Measurements from ENCODE around the gene PVALB.

DNA sequence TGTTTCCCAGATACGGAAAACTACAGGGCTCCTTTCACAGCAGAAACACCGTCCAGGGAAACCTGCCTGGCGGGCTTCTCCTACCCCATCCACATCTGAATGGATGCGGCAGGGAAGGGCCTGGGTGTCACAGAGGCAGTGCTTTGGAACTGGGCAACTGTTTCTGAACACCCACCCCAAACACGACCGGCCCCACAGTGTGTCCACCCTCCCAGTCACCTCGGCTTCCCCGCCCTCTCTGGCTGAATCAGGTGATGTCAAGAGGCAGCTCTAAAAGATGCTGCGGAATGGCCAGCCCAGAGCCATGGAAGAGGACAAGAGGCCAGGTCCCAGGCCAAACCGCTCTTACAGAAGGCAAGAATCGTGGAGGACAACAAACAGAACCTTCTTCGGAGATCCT is 62.9 kb downstream of the PVALB start:
- TF ChIP-seq, protein P1, sequence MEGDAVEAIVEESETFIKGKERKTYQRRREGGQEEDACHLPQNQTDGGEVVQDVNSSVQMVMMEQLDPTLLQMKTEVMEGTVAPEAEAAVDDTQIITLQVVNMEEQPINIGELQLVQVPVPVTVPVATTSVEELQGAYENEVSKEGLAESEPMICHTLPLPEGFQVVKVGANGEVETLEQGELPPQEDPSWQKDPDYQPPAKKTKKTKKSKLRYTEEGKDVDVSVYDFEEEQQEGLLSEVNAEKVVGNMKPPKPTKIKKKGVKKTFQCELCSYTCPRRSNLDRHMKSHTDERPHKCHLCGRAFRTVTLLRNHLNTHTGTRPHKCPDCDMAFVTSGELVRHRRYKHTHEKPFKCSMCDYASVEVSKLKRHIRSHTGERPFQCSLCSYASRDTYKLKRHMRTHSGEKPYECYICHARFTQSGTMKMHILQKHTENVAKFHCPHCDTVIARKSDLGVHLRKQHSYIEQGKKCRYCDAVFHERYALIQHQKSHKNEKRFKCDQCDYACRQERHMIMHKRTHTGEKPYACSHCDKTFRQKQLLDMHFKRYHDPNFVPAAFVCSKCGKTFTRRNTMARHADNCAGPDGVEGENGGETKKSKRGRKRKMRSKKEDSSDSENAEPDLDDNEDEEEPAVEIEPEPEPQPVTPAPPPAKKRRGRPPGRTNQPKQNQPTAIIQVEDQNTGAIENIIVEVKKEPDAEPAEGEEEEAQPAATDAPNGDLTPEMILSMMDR (IDR thresholded peaks at IDR 0.05; ENCODE audit: insufficient read depth, low read length, poor library complexity, severe bottlenecking) = no peak
- TF ChIP-seq EZH2phosphoT487 (conservative IDR thresholded peaks at IDR 0.05; ENCODE audit: low read length) = no peak
